Measurements from ENCODE around the gene SYNDIG1.

Gene SYNDIG1

GRCh38 chr20:24699321-24700165 lies 230.1 kb downstream of the SYNDIG1 start:
- no peak for DNase-seq

- DNase-seq: no peak
These were observed 230.9 kb downstream of the SYNDIG1 start for GRCh38 chr20:24700166-24700860.

- DNase-seq: no peak
These were observed 231.6 kb downstream of the SYNDIG1 start for GRCh38 chr20:24701027-24701426.

DNA sequence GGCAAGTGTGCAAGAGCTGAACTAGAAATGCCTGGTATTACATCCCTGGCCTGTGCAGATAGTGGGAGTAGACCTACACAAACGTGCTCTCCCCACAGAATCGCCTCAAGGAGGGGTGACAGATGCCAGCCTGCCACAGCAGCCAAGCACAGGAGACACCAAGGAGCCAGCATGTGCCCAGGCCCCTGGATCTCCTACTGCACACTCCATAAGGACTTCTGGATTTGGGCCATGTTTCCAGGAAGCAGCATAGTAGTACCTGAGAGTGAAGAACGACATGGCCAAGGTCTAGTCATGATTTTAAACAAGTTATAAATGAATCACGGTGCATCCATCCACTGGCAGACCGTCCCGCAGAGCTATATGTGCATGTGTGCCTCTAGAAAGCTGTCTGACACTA lies 232.2 kb downstream of the SYNDIG1 start:
- DNase-seq: no peak

DNA sequence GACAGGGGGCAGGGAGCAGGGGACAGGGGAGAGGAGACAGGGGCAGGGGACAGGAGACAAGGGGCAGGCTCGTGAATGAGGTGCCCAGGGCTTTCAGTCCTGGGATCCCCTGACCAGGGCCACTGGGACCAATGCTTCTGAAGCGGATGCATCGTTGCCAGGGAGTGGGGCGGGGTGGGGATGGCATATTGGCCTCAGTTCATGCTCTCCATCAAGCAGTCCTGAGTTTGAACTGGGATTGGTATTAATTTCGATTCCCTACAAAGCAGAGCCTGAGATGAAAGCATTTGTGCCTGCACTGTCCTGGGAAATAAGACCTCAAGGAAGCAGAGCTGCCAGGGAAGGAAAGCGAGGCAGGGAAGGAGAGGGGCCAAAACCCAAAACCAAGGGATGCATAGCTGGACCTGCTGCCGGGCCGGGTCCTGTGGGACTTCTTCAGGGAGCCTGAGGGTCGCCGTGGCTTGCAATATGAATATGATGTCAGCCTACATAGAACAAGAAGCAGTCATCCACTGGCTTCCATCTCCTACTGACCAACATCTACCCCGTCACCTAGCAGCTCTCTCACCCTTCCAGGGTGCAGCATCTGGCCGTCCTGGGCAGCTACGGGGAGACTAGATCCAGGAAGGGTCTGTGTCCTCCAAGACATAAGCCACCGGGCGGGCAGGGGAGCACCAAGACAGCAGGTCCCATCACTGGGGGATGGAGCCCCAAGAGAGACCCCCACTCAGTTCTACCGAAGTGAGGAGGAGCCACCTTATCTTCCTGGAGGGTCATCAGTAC lies 233.3 kb downstream of the SYNDIG1 start:
- no peak for DNase-seq

GRCh38 chr20:24703284-24703610 lies 233.8 kb downstream of the SYNDIG1 start:
- DNase-seq: no peak

DNA sequence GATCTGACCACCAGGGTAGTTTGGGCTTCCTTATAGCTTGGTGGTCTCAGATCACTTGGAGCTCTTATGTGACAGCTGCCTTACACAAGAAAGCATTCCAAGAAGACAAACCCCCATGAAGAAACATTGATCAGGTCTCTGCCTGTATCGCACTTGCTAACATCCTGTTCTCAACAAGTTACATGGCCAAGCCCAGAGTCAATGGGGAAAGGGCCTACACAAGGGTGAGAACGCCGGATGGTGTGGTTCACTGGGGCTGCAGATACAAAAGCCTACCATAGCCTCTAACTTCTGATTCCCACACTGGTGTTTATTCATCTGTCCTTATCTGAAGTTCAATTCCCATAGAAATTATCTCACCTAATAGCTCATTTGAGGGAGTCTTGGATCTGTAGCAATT lies 235.5 kb downstream of the SYNDIG1 start:
- DNase-seq: no peak

GRCh38 chr20:24705486-24705885 lies 236.1 kb downstream of the SYNDIG1 start:
- no peak for DNase-seq

DNA sequence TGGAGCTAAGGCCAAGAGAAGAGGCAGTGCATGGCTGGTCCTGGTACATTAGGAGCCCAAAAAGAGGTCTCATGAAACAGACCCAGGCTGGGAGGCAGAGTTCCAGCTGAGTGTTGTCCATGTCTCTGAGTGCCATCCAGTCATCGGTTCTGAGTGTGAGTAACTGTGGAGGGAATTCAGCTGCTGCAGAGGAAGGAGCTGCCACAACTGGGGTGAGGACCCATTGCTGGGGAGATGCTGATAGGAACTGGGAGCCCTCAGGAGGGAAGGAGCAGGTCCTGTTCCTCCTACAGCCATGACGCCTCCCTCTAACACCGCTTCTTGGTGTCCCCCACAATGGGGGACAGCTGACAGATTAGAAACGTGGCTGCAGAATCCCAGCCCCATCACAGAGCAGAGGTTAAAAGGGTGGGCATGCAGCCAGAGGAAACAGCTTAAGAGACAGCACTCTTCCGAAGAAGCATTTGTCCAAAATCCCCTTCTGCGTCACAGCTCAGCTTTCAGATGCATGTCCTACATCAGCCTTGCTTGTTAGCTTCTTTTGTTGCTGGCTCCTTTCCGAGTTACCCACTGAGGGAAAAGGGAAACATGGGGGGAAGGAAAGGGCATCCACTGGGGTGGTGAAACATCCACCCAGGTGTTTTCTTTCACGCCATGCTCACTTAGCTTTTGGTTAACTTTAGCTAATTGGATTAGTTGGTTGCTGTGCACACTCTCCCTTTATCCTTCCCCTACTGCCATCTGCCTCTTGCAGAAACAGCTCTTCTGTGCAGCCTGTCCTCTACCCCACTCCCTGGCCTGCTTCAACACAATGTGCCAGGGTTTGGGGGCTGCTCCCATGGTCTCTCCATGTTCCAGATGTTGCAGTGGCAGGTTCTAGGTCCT lies 239.2 kb downstream of the SYNDIG1 start:
- DNase-seq: no peak
